ENCODE data around the gene RECK.
A peak's percentile ranks its signal among the peaks of the same experiment; 100 is the strongest.

The RECK gene

GRCh38 chr9:36162211-36162738 lies 125.6 kb downstream of the RECK start:
- no peak for DNase-seq

GRCh38 chr9:36163049-36163785 lies 126.5 kb downstream of the RECK start:
- DNase-seq: no peak

- no peak for DNase-seq
These were observed 127.1 kb downstream of the RECK start for GRCh38 chr9:36163786-36164170.

GRCh38 chr9:36164372-36164771 lies 127.7 kb downstream of the RECK start:
- DNase-seq: no peak

- DNase-seq: no peak
These were observed 128.3 kb downstream of the RECK start for GRCh38 chr9:36164989-36165388.

- DNase-seq: no peak
These were observed 129.1 kb downstream of the RECK start for GRCh38 chr9:36165826-36166167.

GRCh38 chr9:36166168-36166927 lies 129.6 kb downstream of the RECK start:
- DNase-seq: peak; percentile 61

GRCh38 chr9:36169166-36169565 lies 132.5 kb downstream of the RECK start, which contains the start of gene CCIN:
TSS of gene CCIN (plus strand) at chr9:36169388. CDS start at chr9:36169503, 115 bp downstream.
- DNase-seq: no peak

- DNase-seq: no peak
These were observed 133.0 kb downstream of the RECK start for GRCh38 chr9:36169708-36170107.

- no peak for DNase-seq
These were observed 133.8 kb downstream of the RECK start for GRCh38 chr9:36170531-36170930.

- no peak for DNase-seq
These were observed 137.1 kb downstream of the RECK start for GRCh38 chr9:36173861-36174260.
